ENCODE data around the gene NR3C1.

NR3C1 gene

DNA sequence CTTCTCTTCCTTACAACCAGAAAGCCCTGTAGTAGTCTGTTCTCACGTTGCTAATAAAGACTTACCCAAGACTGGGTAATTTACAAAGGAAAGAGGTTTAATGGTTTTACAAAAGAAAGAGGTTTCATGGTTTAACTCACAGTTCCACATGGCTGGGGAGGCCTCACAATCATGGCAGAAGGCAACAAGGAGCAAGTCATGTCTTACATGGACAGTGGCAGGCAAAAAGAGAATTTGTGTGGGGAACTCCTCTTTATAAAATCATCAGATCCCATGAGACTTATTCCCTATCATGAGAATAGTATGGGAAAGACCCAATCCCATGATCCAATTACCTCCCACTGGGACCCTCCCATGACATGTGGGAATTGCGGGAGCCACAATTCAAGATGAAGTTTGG lies 164.9 kb downstream of the NR3C1 start:
- no peak for DNase-seq

DNA sequence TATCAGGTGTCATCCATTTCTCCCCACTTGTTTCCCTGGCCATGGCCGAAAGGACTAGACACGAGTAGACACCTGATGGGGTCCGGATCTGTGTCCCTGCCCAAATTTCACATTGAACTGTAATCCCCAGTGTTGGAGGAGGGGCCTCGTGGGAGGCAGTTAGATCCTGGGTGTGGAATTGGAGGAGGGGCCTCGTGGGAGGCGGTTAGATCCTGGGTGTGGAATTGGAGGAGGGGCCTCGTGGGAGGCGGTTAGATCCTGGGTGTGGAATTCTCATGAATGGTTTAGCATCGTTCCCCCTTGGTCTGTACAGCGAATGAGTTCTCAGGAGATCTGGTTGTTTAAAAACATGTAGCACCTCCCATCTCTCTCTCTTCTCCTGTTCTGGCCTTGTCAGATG lies 165.8 kb downstream of the NR3C1 start:
- DNase-seq, result no peak

DNA sequence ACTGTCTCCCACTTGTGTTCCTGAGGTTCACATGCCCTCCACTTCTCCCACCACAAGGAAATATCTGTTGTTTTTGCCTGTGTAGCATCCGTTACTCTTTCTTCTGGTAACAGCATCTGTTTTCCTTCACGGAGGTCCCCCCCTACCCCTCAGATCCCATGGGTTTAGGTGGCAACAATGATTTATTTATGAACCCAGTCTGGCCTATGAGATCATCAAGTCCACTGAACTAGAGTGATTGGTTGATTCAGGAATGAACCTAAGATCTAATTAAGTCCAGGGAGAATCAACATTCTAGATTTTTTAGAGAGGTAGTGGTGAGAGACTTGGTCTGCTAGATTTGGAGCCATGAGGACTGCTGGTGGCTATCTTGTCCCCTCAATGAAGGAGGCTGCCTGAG lies 166.8 kb downstream of the NR3C1 start:
- DNase-seq, result no peak

DNA sequence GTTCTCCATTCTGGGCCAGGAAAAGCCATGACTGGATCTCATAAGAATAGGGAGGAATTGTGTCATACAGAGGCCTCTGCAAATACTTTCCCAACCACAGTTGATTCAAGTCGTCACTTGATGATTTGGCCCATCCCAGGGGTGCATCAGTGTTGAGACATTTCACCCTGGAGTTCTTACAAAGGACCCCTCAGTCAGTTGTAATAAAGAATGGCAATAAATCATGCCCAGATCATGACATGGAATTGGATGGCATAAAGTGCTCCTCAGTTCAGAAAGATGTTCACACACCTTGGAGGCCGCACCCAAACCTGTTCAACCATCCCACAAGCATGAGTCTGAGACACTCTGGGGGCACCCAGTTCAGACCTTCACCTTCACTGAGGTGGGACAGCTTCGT lies 168.1 kb downstream of the NR3C1 start:
- no peak for DNase-seq

DNA sequence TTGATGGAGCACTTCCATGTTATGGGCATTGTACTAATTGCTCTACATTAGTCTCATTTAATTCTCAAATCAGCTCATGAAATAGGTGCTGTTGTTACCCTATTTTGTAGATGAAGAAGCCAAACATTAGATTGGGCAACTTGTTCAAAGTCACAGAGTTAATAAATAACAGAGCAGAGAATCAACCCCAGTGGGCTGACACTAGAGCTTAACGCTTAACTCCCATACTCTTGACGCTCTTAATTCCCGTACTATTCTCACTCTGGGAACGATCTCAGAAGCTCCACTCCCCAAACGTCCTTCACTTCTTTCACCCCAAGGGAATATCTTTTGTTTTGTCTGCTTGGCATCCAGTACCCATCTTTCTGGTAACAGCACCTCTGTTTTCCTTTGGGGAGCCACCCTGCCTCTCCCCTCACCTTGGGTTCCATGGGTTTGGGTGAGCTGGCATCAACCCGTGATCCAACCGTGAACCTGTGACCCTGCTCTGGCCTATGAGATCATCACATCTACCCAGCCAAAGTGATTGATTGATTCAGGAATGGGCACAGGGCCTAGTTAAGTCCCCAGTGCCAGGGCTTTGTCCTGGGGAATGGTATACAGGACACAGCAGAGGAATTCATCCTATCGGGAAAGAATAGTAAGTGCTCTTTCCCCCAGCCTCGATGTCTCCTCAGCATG lies 169.2 kb downstream of the NR3C1 start:
- no peak for DNase-seq

DNA sequence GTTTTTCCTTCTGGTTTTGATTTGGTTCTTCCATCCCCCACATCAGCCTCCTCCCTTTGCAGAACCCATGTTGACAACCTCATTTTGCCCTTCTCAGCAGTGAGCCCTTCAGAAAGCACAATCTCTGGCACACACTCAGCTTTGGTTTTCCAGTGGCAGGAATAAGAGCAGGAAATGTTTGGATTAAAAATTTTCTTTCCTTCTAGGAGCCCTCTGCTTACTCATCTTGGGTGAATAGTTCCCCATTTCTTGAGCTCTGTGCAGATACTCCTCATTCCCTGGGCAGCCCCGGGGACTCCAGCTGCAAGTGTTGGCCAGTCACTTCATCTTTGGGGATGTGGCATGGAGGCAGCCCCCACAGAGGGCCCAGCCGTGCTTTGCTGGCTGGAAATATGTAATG lies 170.5 kb downstream of the NR3C1 start:
- no peak for DNase-seq

DNA sequence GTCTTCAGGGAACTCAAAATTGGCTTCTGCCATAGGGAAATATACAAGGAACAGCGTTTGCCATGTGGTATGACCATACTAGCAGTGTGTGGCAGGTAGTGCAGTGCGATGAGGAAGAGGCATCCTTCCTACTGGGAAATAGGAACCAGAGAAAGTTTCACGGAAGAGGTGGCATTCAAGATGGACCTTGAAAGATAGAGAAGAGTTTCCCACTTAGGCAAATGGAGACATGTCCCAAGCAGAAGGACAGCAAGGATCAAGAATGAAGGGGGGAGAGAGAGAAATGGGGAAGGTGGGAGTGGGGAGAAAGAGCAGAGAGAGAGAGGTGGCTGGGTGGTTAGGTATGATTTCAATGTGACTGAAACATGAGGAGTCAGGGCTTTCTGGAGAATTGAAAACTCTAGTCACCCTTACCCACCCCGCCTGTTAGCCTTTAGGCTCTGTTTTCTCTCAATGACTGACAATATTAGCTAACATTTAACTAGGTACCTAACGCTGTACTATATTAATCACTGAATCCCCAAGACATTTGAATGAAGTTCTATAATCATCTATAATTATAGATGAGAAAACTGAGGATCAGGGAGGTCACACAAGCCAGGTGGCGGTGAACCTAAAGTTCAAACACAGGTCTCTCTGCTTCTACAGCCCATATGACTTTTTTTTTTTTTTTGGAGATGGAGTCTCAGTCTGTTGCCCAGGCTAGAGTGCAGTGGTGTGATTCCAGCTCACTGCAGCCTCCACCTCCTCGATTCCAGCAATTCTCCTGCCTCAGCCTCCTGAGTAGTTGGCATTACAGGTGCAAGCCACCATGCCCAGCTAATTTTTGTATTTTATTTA lies 171.3 kb downstream of the NR3C1 start:
- DNase-seq, result no peak

DNA sequence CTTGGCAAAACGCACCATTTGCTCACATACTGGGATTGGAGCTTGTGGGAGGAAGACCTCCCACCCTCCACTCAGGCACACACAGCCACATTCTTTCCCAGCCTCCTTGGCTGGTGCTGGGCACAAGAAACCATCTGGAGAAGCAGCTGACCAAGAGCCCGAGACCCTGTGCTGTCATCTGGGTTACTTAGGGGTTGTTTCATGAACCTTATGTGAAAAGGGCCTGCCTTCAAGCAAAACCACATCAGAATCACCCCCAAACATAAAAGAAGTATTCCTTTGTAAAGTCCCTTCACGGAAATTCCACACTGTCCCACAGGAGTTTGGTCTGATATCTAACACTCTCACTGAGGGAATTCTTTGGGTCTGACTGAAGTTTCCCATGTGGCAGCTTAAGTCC lies 172.1 kb downstream of the NR3C1 start:
- no peak for DNase-seq

DNA sequence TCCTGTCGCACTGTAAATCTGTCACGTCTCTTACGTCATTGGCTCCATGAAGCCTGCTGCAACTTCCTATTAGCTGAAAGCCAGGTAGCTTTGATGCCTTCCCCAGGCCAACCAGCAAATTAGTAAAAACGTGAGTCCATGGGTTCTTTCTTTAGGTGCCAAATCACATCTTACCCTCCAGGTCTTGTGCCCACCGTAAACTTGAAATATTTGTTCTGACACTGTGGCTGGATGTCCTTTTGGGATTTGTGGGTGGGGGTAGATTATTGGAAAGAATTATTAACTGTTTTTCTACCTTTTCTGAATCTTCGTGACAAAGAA lies 172.8 kb downstream of the NR3C1 start:
- no peak for DNase-seq

DNA sequence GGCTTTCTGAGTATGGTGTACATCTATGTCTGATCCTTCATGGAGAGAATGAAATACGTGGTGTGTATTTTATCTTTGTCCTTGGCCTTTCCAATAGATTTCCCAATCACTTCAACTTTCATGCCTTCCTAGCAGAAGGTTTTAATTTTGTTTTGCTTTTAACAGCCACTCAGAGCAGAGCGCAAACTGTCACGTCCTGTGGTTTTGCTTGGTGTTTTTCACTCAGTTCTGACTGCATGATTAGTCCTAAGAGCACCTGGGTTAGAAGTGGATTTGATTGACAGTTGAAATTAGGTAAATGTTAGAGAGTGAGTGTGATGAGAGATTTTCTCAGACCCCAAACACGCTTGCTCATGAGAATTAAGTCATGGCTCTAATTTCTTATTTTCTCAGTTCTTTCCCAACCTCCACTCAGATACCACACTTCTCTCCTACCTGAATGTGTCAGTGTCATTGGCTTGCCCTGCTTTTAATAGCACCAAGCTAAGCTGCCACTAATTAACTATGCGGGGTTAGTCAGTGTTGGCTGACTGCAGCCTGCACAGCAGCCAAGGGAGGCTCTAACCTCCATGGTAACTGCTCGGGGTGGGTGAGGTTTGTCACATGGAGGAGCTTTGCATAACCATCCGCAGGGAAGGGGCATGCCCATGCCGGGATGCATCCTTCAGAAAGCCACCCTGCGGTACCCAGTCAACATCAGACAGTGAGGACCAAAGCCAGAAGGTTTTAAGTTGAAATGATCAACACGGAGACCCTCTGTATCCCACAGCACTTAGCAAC lies 173.4 kb downstream of the NR3C1 start:
- peak in 20 of 56 donors; percentile 4 to 49 (median 24) for DNase-seq

DNA sequence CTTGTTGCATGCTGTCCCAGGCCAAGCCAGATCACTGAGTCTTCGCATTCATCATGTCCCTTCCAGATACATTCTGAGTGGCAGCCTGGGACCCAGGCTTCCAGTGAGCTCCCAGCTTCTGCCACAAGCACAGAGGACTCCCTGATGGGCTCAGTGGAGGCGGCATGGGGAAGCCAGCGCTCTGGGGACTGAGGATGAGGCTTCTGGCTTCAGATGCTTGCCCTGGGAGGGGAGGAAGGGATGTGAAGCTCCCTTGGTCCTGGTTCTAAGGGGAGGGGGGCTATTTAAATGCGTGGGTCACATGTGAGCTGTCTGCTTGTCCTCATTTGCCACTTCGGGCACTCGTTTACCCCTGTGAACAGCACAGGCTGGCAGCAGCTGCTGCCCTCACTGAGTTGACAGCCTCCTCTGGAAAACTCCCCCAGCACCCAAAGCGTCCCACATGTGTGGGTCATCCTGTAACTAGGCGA lies 174.0 kb downstream of the NR3C1 start:
- no peak for DNase-seq

DNA sequence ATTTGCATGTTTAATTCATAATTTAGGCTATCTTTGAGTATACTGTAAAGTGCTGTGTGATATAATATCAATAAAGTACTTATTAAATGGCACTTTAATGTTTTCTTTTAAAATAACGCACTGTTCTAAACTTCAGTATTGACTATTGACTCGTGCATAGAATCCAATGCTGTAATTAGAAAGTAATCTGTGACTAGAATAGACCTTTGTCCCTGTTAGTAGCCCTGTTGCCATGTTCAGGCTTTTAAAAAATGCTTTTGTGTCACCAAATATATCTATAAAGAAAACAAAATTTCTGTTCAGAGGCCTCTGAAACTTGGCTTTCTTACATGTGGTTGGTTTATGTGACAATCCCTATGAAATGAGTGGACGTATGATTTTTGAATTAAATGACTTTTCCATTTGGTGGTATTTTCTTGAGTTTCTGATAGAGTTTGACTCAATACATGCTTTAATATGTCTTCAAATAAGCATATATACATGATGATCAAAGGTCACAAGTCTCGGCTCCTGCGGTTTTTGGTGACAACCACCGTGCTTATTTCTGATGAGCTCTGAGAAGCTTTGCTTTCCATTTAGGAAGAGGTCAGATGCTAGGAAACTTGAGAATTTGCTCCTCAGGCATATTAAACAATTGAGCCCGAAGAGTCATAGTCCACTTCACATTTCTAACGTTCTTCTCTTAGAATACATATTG lies 174.7 kb downstream of the NR3C1 start:
- DNase-seq, result no peak

Measured in amygdala (tissue), 56 donors.